Measurements from ENCODE around the gene HTT-AS.
A peak's percentile ranks its signal among the peaks of the same experiment; 100 is the strongest.
"Not testable (repeated sequence)": the region's sequence is repeated elsewhere in the genome, so short reads cannot be mapped to it uniquely, and the experiment has no call there.

The HTT-AS gene

GRCh38 chr4:3051141-3051897 lies 23.0 kb downstream of the HTT-AS start:
- not testable (repeated sequence) for DNase-seq

GRCh38 chr4:3047464-3048286 lies 26.7 kb downstream of the HTT-AS start:
- DNase-seq = peak; percentile 82

- DNase-seq = no peak
Measured at GRCh38 chr4:3046623-3047022, 27.7 kb downstream of the HTT-AS start.

- no peak for DNase-seq
Measured at GRCh38 chr4:3046162-3046561, 28.2 kb downstream of the HTT-AS start.

- peak; percentile 76 for DNase-seq
Measured at GRCh38 chr4:3044870-3045819, 29.2 kb downstream of the HTT-AS start.

- no peak for DNase-seq
Measured at GRCh38 chr4:3043282-3044020, 30.9 kb downstream of the HTT-AS start.

GRCh38 chr4:3042226-3042625 lies 32.1 kb downstream of the HTT-AS start:
- no peak for DNase-seq

- peak; percentile 51 for DNase-seq
Measured at GRCh38 chr4:3041192-3042142, 32.9 kb downstream of the HTT-AS start.

GRCh38 chr4:3040452-3041191 lies 33.7 kb downstream of the HTT-AS start:
- no peak for DNase-seq

- DNase-seq = no peak
Measured at GRCh38 chr4:3039706-3040366, 34.5 kb downstream of the HTT-AS start.

- no peak for DNase-seq
Measured at GRCh38 chr4:3037957-3038461, 36.3 kb downstream of the HTT-AS start.

GRCh38 chr4:3036131-3036952 lies 38.0 kb downstream of the HTT-AS start:
- no peak for DNase-seq

- no peak for DNase-seq
Measured at GRCh38 chr4:3035674-3036073, 38.7 kb downstream of the HTT-AS start.

- DNase-seq = no peak
Measured at GRCh38 chr4:3035249-3035648, 39.1 kb downstream of the HTT-AS start.

GRCh38 chr4:3034231-3034630 lies 40.1 kb downstream of the HTT-AS start:
- no peak for DNase-seq

- no peak for DNase-seq
Measured at GRCh38 chr4:3031357-3032082, 42.8 kb downstream of the HTT-AS start.

- no peak for DNase-seq
Measured at GRCh38 chr4:3030566-3031356, 43.6 kb downstream of the HTT-AS start.
